SK-MEL-5 (cell line): ENCODE measurements around the gene GPR146. TPM values are rescaled to one million over a fixed set of nuclear protein-coding genes. Genes with fewer than 3 reads are reported as not detected.

Source experiments
- DNase-seq: peaks from one replicate; pipeline ENCODE4 v3.0.0-alpha.2; 2016; ENCODE audit warnings: low read depth, low spot score
- in situ Hi-C: cut with HindIII; loops from 2 replicates; pipeline ENCODE4 v1.10.0; 2016; ENCODE audit warnings: low sequenced_read_pairs, high pct_unique_total_duplicates, low pct_unique_long_range_greater_than_20kb
- total RNA-seq: library from RNA; depleted of rRNA; stranded (reverse); fragments of >200 nt; shearing (Covaris generic); gene quantifications from 2 replicates; pipeline ENCODE4 v1.2.3, GENCODE V29; 2014

The GPR146 gene
- total RNA-seq, 1 experiment from 2014 or later, result 10.4 TPM

DNA sequence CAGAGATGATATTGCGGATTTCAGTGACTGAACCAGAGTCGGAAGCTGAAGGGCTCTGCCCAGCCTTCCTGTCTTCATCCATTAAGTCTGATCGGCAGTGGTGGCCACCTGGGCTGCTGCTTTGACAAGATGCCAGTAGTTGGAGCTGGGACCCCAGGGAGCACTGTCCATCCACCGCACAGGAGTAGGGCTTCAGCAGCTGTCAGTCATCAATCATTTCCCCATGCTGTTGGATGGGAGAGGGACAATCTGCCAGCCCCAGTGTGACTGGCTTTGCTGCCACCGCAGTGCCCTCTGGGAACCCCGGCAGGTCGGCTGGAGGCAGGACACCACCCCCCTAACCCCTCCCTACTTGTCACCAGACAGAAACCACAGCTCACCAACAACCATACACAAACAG lies 23.0 kb upstream of the GPR146 start:
- in situ Hi-C loops, result no loop called here
- DNase-seq, result no peak

DNA sequence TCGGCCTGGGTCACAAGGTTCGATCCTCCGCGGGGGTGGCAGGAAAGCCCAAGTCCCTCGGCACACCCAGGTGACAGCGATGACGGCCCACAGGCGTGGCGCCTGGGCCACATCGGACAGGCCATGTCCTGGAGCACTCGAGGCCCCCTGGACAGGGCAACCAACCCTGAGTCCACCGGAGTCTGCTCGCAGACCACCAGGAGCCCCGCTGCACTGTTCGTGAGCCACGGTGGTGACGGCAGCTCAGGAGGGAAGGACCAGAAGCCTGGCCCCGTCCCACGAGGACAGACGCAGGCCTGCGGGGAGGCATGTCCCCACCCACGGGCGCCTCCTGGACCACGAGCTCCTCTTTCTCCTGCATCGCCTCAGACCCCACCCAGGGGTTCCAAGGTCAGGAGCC lies 22.4 kb upstream of the GPR146 start:
- DNase-seq, result no peak
- in situ Hi-C loops, result no loop called here

DNA sequence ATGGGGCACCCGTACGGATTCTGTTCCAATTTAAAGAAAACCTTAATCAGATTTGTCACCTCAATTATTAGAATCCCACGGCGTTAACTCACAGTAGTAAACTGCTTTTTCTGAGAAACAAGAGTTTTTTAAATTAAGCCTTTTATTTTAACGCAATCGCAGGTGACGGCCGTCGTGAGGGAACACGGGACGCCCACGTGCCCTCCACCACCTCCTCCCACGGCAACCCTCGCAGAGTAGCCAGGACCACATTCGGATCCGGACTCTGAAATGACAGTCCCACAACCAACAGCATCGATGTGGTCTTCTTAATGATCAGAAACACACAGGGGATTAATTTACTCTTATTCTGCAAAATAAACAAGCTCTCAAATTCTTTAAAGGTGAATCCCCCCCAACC lies 22.0 kb upstream of the GPR146 start:
- DNase-seq, result no peak
- in situ Hi-C loops, result no loop called here

DNA sequence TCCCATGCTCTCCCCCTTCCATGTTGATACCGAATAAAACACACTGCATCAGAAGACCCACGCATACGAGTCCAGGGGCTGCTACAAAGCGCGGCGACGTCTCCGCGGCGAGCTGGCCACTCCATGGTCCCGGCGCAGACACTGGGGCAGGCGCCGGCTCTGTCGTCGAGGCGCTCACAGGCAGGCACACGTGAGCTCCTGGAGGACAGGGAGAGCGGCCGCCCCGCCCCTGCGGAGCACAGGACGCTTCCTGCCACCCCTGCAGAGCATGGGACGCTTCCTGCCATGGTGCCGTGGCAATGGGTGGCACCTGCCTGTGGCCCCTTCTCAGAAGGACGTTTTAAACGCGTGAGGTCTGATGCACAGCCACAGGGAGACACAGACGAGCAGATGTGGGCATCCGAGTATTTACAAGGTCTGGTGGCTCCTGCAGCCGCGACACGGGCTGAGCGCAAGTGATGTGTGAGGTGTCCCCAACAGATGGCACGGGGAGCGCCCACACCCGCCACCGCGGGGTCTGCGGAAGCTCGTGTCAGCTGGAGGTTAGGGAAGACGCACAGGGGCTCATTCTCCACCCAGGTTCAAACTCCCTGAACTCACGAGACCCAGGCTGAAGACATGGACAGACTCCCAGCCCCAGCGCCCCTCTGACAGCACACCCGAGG lies 21.4 kb upstream of the GPR146 start:
- in situ Hi-C loops, result no loop called here
- no peak for DNase-seq

DNA sequence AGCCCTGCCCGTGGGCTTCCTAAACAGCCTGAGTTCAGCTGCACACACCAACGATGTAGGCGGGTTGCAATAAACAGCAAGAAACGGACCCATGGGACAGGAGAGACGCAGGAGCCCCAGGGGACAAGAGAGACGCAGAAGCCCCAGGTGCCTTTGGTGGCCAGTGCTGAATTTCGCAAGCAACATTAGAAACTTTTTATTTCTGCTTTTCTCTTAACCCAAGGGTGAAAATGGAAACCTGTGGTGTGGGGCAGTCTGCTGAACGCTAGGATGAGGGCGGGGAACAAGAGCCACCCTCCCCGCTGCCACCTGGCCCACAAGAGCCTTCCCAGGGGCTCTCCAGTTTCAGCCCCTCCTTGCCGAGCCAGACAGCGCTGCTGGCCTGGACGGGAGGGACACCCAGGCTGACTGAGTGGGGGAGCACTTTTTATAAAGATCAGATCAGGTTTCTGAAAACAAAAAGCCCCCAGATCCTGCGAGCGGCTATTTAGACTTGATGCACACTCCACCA lies 20.0 kb upstream of the GPR146 start:
- DNase-seq, result no peak
- in situ Hi-C loops, result no loop called here

DNA sequence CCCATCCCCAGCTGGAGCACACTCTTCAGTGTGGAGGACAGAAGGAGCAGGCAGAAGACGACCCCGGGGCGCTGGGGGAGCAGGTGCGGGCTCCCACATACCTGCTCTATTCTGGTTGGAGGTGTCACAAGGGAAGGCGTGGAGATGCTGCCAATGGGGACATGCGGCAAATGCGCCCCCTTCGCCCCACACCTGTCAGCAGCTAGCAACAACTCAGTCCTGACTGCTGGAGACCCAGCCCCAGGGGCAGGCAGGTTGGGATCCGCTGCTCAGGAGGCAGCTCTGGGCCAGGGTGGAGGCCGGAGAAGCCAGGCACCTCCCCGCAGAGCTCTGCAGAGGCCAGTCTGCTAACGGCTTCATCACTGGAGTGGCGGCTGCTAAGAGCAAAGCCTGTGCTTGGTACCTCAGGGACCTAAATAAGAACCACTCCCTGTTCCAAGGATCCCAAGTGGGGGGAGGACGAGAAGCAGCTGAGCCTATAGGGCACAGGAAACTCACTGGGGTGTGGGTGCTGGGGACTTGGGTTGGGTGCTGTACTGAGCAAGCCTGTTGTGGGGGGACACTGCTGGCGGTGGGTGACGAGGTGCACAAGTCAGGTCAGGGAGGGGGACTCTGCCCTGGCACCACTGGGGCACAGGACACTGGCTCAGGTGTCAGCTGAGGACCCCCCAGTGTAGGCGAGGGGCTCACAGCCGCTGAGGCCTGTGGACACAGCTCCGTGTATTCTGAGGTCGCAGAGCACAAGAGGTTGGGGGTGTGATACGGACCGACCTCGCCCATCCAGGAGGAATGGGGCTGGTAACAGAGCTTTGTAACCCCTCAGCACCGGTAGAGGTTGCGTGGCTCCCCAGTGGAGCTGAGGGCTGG lies 19.2 kb upstream of the GPR146 start:
- in situ Hi-C loops, result no loop called here
- no peak for DNase-seq

DNA sequence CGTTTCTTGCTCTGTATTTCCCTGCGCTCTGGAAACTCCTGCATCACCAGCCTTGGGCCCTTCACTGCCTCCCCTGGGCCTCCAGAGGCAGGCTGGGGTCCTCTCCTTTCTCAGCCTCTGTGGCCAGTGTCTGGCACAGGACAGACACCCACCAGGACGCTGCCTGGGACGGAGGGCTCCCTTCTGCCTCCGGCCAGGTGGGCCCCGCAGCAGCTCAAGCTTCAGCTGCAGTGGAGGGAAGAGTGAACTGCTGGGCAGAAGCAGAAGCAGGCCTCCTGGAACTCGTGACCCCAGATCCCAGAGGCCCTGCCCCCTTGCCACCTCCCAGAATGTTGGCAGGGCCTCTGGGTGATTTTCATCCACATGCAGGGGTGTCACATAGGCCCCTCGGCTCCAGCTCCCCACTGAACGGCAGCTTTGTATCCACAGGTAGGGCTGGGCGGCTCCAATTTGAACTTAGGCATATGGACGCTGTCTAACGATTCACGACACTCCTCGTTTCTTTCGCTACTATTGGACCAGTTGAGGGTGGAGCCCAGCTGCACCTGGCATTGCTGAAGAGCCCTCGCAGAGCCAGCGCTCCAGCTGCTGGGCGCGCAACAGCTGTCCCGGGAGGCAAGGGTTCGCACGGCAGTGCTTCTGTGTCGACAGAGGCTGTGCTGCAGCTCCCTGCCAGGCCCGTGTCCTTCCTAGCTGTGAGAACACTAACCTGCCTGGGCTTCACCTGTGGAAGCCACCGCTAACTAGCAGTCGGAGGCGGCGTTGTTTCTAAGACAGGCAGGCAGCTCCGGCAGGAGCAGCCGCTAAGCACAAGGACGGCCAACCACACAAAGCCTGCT lies 18.4 kb upstream of the GPR146 start:
- in situ Hi-C loops, result no loop called here
- DNase-seq, result no peak

DNA sequence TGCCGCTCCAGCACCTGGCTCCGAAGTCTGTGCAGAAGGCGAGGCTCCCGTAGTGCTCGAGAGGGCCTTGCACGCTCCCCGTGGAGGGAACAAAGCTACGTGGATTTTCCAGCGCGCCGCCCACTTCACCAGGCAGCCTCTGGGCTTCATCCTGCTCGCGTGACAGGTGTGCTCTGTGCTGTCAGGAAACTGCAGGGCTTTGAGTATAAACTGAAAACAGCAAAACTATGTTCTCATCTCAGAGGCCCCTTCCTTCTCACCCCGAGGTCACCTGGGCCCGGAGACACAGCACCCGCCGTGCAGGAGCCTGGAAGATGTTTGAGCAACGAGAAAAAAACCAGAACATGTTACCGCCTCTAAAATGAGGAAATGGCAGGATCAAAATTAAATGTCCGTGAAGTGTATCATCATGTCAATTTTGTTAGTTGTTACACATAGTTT lies 17.6 kb upstream of the GPR146 start:
- DNase-seq, result no peak
- in situ Hi-C loops, result no loop called here

DNA sequence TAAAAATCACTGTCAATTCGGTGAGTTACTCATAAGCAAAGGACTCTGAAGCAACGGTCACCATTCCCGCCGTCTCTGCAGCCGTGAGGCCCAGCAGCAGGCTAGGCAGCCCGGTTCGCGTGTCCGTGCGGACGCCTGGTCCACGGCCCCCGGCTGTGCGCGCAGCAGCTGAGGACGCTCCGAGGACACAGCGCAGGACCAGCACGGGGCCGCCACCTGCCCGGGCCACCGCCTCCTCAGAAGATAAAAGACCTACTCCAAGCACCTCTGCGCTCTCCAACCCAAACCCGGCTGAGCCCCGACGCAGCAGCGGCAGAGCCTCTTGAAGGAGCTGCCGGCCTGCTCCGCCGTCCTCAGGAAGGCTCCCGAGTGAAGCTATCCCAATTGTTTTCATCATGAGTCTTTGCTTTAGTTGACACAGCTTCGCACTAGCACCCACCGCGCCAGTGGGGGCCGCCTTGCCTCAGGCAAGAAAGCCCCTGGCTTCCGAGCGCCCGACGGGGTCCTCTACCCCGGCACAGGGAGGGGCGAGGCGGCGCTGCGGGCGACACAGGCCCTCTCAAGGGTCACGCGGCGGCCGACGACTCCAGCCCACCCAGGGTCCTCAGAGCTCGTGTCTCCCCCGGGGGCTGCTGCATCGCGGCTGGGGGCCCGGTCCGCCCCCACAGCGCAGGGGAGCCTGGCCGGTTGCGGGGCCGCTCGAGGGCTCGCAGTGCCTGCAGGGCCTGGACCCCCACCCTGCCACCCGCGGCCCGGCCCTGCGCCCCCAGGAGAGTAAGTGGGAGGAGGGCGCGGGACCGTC lies 16.9 kb upstream of the GPR146 start:
- in situ Hi-C loops, result no loop called here
- no peak for DNase-seq

DNA sequence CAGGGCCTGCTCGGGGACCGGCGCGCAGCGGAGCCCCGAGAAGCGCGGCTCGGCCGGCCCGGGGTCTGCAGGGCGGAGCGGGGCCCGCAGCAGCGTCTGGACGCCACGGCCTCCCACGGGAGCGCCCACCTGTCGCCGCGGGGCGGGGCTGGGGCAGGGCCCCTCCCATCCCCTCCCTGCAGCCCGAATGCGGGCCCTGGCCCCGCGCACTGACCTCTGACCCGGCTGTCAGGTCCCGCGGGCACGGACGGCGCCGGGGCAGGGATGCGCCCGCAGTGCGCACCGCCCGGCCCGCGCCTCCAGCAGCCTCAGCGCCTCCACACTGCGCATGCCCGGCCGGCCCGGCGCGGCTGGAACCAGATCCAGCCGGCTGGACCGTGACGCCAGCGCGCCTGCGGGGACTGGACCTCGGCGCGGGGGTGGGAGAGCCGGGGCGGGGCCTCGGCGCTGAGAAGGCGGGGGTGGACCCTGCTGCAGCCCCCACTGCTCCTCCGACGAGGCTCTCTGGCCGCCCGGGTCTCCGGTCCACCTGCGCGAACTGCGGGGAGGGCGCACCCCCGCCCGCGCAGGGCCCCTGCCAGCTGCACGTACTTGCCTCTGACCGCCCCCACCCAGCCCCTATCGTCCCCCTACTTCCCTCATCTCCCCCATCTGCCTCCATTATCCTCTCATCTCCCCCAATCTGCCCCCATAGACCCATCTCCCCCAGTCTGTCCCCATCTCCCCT lies 16.1 kb upstream of the GPR146 start:
- peak; percentile 90 for DNase-seq
- in situ Hi-C loops, result no loop called here

DNA sequence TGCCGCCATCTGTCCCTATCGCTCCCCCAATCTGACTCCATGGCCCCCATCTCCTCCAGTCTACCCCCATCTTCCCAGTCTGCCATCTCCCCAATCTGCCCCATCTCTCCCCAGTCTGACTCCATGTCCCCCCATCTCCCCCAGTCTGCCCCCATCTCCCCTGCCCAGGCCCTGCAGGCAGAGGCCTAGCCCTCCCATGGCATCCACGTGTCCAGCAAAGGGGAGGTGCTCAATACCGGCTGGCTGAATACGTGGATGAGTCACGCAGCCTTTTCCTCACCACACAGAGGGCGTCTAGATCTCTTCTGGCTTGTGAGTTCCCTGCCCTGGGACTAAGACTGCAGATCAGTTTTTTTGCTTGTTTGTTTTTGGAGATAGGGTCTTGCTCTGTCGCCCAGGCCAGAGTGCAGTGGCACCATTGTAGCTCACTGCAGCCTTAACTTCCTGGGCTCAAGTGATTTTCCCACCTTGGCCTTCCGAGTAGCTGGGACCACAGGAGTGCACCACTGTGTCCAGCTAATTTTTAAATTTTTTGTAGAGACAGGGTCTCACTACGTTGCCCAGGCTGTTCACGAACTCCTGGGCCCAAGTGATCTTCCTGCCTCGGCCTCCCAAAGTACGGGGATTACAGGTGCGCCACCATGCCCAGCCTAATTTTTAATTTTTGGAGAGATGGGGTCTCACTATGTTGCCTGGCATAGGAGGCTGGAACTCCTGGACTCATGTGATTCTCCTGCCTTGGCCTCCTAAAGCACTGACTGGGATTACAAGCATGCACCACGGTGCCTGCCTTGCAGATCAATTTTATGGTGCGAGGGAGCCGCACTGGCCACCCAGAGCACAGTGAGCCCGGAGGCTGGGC lies 15.3 kb upstream of the GPR146 start:
- DNase-seq, result peak; percentile 96
- in situ Hi-C loops, result no loop called here

DNA sequence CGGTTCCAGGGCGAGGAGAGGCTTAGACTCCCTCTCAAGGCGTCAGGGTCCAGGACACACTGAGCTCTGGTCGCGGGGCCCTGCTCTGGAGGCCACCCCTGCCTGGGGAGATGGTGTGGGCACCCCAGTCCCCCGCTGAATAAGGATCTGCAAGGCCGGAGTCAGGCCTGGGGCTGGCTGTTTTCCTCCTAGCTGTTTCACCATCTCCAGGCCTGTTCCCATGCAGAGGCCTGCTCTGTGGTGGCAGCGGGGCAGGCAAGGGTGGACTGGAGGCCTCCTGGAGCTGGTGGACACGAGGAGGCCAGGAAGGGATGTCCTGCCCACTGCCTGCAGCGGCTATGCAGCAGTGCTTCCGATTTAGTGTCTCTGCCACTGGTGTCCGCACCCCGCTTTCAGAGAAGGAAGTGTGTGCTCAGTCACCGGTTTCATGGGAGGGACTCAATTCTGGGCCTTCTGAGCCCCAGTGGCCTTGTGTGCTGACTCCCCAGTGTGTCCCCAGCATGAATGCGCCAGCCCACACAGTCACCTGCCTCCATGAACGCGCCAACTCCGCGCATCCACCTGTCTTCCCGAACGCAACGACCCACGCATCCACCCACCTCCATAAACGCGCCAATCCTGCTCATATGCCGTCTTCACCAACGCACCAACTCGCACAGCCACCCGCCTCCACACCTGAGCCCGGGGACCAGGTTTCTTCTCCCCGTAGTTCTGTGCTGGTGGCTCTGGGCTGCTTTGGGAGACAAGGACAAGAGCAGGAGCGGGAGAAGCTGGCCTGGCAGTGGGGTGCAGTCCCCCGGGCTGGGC lies 14.5 kb upstream of the GPR146 start:
- in situ Hi-C loops, result no loop called here

DNA sequence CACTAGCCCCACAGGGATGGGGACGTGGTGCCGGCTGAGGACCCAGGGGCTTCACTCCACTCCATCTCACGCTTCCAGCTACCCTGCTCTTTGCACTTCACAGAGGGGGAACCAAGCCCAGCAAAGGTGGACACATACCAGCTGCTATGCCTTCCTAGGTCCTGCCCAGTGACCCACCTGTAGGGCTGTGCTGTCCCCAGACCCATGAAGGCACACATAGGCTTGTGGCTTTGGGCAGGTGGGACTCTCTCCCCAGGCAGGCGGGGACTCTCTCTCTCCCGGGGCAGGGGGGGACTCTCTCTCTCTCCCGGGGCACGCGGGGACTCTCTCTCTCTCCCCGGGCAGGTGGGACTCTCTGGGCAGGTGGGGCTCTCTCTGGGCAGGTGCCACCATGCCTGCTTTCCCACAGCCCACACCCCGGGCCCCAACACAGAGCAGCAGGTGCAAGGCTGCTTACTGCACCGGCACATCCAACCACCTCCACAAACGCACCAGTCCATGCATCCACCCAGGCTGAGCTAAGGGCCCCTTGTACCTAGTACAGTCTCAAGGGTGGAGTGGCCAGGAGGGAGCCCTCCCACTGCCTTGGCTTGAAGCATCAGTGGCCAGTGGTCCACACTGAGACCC lies 13.8 kb upstream of the GPR146 start:
- no peak for DNase-seq
- in situ Hi-C loops, result no loop called here

More for the DNA sequence above, 14.5 kb upstream of the GPR146 start:
- DNase-seq, result no peak

DNA sequence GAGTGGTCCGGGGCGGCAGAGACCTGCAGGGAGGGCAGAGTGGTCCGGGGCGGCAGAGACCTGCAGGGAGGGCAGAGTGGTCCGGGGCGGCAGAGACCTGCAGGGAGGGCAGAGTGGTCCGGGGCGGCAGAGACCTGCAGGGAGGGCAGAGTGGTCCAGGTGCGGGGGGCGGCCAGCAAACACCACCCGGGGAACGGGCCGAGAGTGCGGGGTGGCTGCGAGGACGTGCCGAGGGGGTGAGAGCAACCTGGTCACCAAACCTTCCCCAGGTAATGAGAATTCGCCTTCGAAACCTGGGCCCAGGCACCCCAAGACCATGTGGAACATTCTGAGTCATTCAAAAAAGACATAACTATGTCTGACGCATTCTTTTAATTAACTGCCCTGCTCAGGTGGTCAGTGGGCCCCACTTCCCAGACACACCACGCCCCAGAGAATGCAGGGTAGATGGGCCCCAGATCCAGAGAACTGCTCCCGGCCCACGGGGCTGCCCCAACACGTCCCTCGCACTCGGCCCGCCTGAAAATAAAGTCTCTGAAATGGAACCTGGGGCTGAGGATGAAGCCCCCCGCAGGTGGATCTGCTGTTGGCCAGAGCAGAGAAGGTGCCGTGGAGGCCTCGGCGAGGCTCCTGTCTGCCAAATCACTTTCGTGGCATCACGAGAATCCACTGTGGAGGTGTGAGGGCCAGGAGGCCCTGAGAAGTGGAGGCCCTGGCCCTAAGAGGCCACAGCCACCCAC lies 12.5 kb upstream of the GPR146 start:
- DNase-seq, result no peak
- in situ Hi-C loops, result no loop called here
